ENCODE measurements around the gene YPEL5.

- no peak for TF ChIP-seq CEBPB (IDR thresholded peaks at IDR 0.05; ENCODE audit: borderline replicate concordance in 1 of 2, low read depth in 2 of 2, low read length in 2 of 2)
- TF ChIP-seq, protein P1, sequence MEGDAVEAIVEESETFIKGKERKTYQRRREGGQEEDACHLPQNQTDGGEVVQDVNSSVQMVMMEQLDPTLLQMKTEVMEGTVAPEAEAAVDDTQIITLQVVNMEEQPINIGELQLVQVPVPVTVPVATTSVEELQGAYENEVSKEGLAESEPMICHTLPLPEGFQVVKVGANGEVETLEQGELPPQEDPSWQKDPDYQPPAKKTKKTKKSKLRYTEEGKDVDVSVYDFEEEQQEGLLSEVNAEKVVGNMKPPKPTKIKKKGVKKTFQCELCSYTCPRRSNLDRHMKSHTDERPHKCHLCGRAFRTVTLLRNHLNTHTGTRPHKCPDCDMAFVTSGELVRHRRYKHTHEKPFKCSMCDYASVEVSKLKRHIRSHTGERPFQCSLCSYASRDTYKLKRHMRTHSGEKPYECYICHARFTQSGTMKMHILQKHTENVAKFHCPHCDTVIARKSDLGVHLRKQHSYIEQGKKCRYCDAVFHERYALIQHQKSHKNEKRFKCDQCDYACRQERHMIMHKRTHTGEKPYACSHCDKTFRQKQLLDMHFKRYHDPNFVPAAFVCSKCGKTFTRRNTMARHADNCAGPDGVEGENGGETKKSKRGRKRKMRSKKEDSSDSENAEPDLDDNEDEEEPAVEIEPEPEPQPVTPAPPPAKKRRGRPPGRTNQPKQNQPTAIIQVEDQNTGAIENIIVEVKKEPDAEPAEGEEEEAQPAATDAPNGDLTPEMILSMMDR (IDR thresholded peaks at IDR 0.05 in 2 of 3, conservative IDR thresholded peaks at IDR 0.05 in 1 of 3; ENCODE audit: control insufficient read depth in 2 of 3, extremely low read depth in 1 of 3, insufficient read depth in 1 of 3, low read depth in 3 of 3, low read length in 3 of 3) = no peak
- TF ChIP-seq, protein P2, sequence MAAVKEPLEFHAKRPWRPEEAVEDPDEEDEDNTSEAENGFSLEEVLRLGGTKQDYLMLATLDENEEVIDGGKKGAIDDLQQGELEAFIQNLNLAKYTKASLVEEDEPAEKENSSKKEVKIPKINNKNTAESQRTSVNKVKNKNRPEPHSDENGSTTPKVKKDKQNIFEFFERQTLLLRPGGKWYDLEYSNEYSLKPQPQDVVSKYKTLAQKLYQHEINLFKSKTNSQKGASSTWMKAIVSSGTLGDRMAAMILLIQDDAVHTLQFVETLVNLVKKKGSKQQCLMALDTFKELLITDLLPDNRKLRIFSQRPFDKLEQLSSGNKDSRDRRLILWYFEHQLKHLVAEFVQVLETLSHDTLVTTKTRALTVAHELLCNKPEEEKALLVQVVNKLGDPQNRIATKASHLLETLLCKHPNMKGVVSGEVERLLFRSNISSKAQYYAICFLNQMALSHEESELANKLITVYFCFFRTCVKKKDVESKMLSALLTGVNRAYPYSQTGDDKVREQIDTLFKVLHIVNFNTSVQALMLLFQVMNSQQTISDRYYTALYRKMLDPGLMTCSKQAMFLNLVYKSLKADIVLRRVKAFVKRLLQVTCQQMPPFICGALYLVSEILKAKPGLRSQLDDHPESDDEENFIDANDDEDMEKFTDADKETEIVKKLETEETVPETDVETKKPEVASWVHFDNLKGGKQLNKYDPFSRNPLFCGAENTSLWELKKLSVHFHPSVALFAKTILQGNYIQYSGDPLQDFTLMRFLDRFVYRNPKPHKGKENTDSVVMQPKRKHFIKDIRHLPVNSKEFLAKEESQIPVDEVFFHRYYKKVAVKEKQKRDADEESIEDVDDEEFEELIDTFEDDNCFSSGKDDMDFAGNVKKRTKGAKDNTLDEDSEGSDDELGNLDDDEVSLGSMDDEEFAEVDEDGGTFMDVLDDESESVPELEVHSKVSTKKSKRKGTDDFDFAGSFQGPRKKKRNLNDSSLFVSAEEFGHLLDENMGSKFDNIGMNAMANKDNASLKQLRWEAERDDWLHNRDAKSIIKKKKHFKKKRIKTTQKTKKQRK (IDR thresholded peaks at IDR 0.05; ENCODE audit: low read depth, low read length) = no peak
Observed at GRCh38 chr2:30127016-30127893, 19.6 kb upstream of the YPEL5 start.

Measured in GM12878 (cell line).